Heart right ventricle (tissue), 16 donors: ENCODE data around the gene TNFRSF1B. TPM values are rescaled to one million over a fixed set of nuclear protein-coding genes. Genes with fewer than 3 reads are reported as not detected.

Experiments
- ATAC-seq, 8 donors: fragments of 200-7000 bp; cut with Tn5 transposase; one replicate each; pipeline ENCODE4 v1.9.1; 2020; ENCODE audit warnings: mild to moderate bottlenecking in 8 of 8, moderate library complexity in 8 of 8, moderate number of reproducible peaks in 1 of 8
- DNase-seq, 2 donors: peaks; one replicate each; pipeline ENCODE4 v3.0.0-alpha.2; 2020
- H3K27ac ChIP-seq, 10 donors: fragments of 200-600 bp; sonication (generic) in 2 of 10; one replicate each; pipeline versions ENCODE4 v1.5.0 to v1.8.0; 2020 to 2022; ENCODE audit warnings: mild to moderate bottlenecking in 3 of 10
- H3K27me3 ChIP-seq, 7 donors: fragments of 200-600 bp; one replicate each; pipeline ENCODE4 v1.8.0; 2021 to 2022; ENCODE audit warnings: mild to moderate bottlenecking in 2 of 7
- H3K36me3 ChIP-seq, 9 donors: fragments of 200-600 bp; sonication (generic) in 1 of 9; one replicate each; pipeline versions ENCODE4 v1.5.0 to v1.8.0; 2020 to 2022; ENCODE audit warnings: mild to moderate bottlenecking in 2 of 9
- H3K4me1 ChIP-seq, 9 donors: fragments of 200-600 bp; sonication (generic) in 1 of 9; one replicate each; pipeline versions ENCODE4 v1.5.0 to v1.8.0; 2020 to 2022; ENCODE audit warnings: mild to moderate bottlenecking in 4 of 9
- H3K4me3 ChIP-seq, 10 donors: fragments of 200-600 bp; sonication (generic) in 2 of 10; one replicate each; pipeline versions ENCODE4 v1.5.0 to v1.8.0; 2020 to 2022; ENCODE audit warnings: mild to moderate bottlenecking in 7 of 10, moderate library complexity in 2 of 10
- H3K9me3 ChIP-seq, 11 donors: fragments of 200-600 bp in 10 of 11; sonication (generic) in 2 of 11; one replicate each; pipeline versions ENCODE4 v1.5.0 to v1.8.0; 2013 to 2022; ENCODE audit warnings: mild to moderate bottlenecking in 2 of 11, control low read depth in 1 of 11, moderate library complexity in 1 of 11
- CTCF ChIP-seq, 9 donors: fragments of 200-600 bp; sonication (generic) in 2 of 9; IDR thresholded peaks; one replicate each; pipeline versions ENCODE4 v1.5.0 to v1.8.0; 2021 to 2022; ENCODE audit warnings: antibody characterized with exemption in 9 of 9, mild to moderate bottlenecking in 5 of 9, moderate library complexity in 1 of 9
- WGBS, 2 donors: extraction: QIAGEN DNeasy Blood & Tissue Kit; methylation state at CpG; one replicate each; pipeline ENCODE4 v1.1.7; 2013; ENCODE audit warnings: inconsistent platforms in 1 of 2; 5-methylcytosine and 5-hydroxymethylcytosine counted together
- intact Hi-C, 10 donors: fragments of 100-400 bp; cut with DNase I; formaldehyde crosslinking; loops; one replicate each; pipeline versions ENCODE4 v1.11.1 to v1.14.2; 2022
- polyA plus RNA-seq, 2 donors: library from polyadenylated mRNA; stranded (reverse); fragments of 200-250 nt; gene quantifications; one replicate each; pipeline ENCODE4 v1.2.3, GENCODE V29; 2013
- total RNA-seq, 10 donors: library from RNA; stranded (reverse); fragmentation: NEBNext Ultra II Directional in 3 of 10; extraction: Animal tissue kit (Norgen Biotek cat#: 25700) in 3 of 10; gene quantifications; one replicate each; pipeline versions ENCODE4 v1.2.1 to v1.2.4, GENCODE V29; 2021 to 2023
- donor health status: Arrhythmogenic right ventricular cardiomyopathy.
- donor health status: ischemic (EF 13 %, LVEDD 7.1; RV severe dilation, severe dysfunction).
- donor health status: healthy with polysubstance abuse.
- donor health status: DM: no; HTN: yes; CAD: no.
- donor health status: DM: no; HTN: no; CAD: no.
- donor health status: ischemic (EF 25% LVEDD 6.9; RV normal size, moderate dysfunction).
- donor health status: ischemic (EF 25% LVEDD 5.7; RV mildly dilated, moderate dysfunction).
- donor health status: healthy.
- donor health status: DM: yes; HTN: yes; CAD: no.
- donor health status: Ischemic cardiomyopathy.
- donor health status: ischemic (EF 35%, LVEDD 5.7; RV mildly dilated, moderate dysfunction).
- donor health status: nonischemic (EF 11% LVEDD 7.7; RV severe dilation, severe dysfunction).
- donor health status: DM: yes; HTN: yes; CAD: no.
- donor health status: PGD.
- donor health status: ischemic (EF 29% LVEDD 5.4; RV normal size, mild dysfunction).
- donor health status: nonischemic (EF 23%, LVEDD 6.1; RV moderate dilation, normal function).

TNFRSF1B gene
- total and polyA plus RNA-seq, 12 donors: 8.0 to 55.4 (median 15.2) TPM

DNA sequence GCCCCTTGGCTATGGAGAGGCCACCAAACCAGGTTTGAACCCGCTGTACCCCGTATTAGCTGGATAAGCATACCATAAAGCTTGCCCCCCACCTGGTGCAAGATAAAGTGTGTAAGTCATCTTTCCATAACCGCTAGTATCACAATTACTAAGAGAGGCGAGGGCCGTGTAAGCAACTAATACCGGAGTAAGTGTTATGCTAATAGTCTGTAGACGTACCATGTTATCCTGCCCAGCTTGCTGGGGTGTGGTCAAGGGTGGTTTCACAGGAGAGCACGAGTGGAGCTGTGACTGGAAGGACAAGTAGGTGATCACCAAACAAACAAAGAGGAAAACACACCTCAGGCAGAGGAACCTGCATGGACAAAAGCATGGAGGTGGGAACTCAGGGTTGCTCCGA, 3.6 kb upstream of the TNFRSF1B start:
- DNase-seq: no peak
- Histone ChIP-seq H3K36me3 (no peaks in the 10 kb centered on the region), H3K9me3 (no peaks in the 10 kb centered on the region), H3K4me1 (peaks cover 15 to 89% (median 36%) of the 10 kb centered on the region in 9 donors), H3K4me3 (no peak overlapping the region), H3K27me3 (peaks cover 0 to 8% (median 0%) of the 10 kb centered on the region in 7 donors), H3K27ac (peak overlapping the region in 4 of 10 donors; percentile 83 to 96 (median 86))
- ATAC-seq: no peak
- WGBS, 2 donors: 95 to 98% methylated on average over 9 of the region's 9 CpGs
- TF ChIP-seq CTCF (IDR thresholded peaks at IDR 0.05): no peak
- intact Hi-C loops: loop anchor here in 2 of 10 donors (5.0 kb wide), 1 partner anchor 36 kb away; no protein-coding TSS in a partner anchor

GRCh38 chr1:12164210-12164609, 2.6 kb upstream of the TNFRSF1B start:
- 94 to 95% methylated on average over 5 of the region's 5 CpGs for WGBS, 2 donors
- no peak for DNase-seq
- no peak for TF ChIP-seq CTCF (IDR thresholded peaks at IDR 0.05)

GRCh38 chr1:12165342-12165741, 1.4 kb upstream of the TNFRSF1B start:
- Histone ChIP-seq H3K36me3 (peaks cover 0 to 12% (median 0%) of the 10 kb centered on the region in 9 donors), H3K4me1 (peaks cover 15 to 89% (median 56%) of the 10 kb centered on the region in 9 donors), H3K4me3 (no peak overlapping the region), H3K9me3 (no peaks in the 10 kb centered on the region), H3K27ac (no peak overlapping the region), H3K27me3 (peaks cover 0 to 8% (median 0%) of the 10 kb centered on the region in 7 donors)
- 91 to 92% methylated on average over 4 of the region's 4 CpGs for WGBS, 2 donors
- intact Hi-C loops: loop anchor here in 2 of 10 donors (5.0 kb wide), 1 partner anchor 38 kb away; no protein-coding TSS in a partner anchor
- no peak for DNase-seq
- TF ChIP-seq CTCF (IDR thresholded peaks at IDR 0.05): no peak
- no peak for ATAC-seq

More at GRCh38 chr1:12164210-12164609, 2.6 kb upstream of the TNFRSF1B start:
- H3K36me3 ChIP-seq: peaks cover 0 to 1% (median 0%) of the 10 kb centered on the region in 9 donors
- no peaks in the 10 kb centered on the region for H3K9me3 ChIP-seq
- H3K27ac ChIP-seq: no peak overlapping the region
- H3K4me3 ChIP-seq: no peak overlapping the region
- intact Hi-C loops: loop anchor here in 2 of 10 donors (5.0 kb wide), 1 partner anchor 37 kb away; no protein-coding TSS in a partner anchor
- ATAC-seq: no peak
- H3K4me1 ChIP-seq: peaks cover 15 to 89% (median 45%) of the 10 kb centered on the region in 9 donors
- peaks cover 0 to 8% (median 0%) of the 10 kb centered on the region in 7 donors for H3K27me3 ChIP-seq

DNA sequence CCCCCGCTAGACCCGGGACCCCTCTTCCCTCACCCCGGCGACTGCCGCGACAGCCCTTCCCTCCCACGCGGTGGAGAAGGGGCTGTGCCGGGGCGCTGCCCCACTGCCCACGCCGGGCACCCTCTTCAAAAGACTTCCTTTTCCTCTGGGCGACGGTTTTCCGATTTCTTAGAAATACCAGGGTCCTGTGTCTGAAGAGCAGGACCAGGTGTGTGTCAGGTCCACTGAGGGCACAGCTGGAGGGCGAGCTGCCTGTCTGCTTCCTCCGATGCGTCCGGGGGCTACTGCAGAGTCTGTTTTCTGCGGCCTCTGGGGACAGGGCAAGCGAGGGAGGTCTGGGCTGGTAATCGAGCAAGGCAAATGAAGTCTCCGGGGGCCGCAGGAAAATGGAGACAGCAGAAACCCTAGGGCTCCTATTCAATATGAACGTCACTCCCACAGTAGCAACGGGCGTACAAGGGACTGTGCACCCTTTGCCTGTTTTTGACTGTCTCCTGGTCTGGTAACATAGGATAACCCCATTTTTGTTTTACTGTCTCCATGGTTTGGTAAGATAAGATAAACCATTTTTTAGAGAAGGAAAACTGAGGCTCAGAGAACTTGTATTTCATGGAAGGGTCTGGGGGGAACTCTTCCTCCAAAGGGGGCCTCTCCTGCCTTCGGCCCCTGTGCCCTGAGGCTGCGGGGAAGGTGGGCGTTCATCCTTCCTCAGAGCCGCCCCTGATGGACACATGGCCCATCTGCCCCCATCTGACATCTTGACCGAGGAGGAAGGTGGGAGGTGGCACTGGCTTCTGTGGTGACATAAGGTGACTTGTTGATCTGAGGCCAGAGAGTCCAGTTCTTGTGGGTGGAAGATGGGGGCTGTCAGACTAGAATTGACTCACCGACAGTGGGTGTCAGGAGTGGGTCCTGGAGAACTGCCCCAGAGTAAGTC, 970 bp downstream of the TNFRSF1B start:
- DNase-seq (no peak), ATAC-seq (peak; percentile 1 to 42 (median 20))
- Histone ChIP-seq H3K27ac (peak overlapping the region; percentile 80 to 99 (median 94)), H3K36me3 (peaks cover 0 to 20% (median 0%) of the 10 kb centered on the region in 9 donors), H3K4me3 (peak overlapping the region; percentile 73 to 94 (median 83)), H3K9me3 (no peaks in the 10 kb centered on the region), H3K27me3 (peaks cover 0 to 8% (median 0%) of the 10 kb centered on the region in 7 donors), H3K4me1 (peaks cover 3 to 89% (median 56%) of the 10 kb centered on the region in 9 donors)
- TF ChIP-seq CTCF (IDR thresholded peaks at IDR 0.05): no peak
- intact Hi-C loops: loop anchor here in 2 of 10 donors (5.0 kb wide), 1 partner anchor 40 kb away; no protein-coding TSS in a partner anchor
- 20 to 29% methylated on average over 33 of the region's 33 CpGs for WGBS, 2 donors
